ENCODE data around the gene RPS14. TPM values are rescaled to one million over a fixed set of nuclear protein-coding genes. Genes with fewer than 3 reads are reported as not detected.
A peak's percentile ranks its signal among the peaks of the same experiment; 100 is the strongest.

Gene RPS14
- 7,694 TPM for polyA plus RNA-seq

- no peaks in the 10 kb centered on the region for H3K36me3 Mint-ChIP-seq
- H3K27ac Mint-ChIP-seq: peak within 1 kb of the TSS; percentile 96 to 100 (median 99)
- no peaks in the 10 kb centered on the region for H3K9me3 Mint-ChIP-seq
- peaks cover 12 to 24% (median 16%) of the 10 kb centered on the region in 3 donors for H3K4me1 Mint-ChIP-seq
- H3K4me3 Mint-ChIP-seq: peak within 1 kb of the TSS; percentile 95 to 99 (median 98)
- no peaks in the 10 kb centered on the region for H3K27me3 Mint-ChIP-seq
Measured at GRCh38 chr5:150449517-150450339, at the start of gene RPS14. Gene RPS14 (minus strand): TSS chr5:150449739. CDS start chr5:150447733, 2,006 bp downstream.

GRCh38 chr5:150498971-150499370 lies 49.4 kb upstream of the RPS14 start:
- H3K4me3 Mint-ChIP-seq: peak overlapping the region in 1 of 4 donors; percentile 17
- peaks cover 6% of the 10 kb centered on the region for H3K36me3 Mint-ChIP-seq
- no peak overlapping the region for H3K27ac Mint-ChIP-seq
- peaks cover 2 to 11% (median 8%) of the 10 kb centered on the region in 3 donors for H3K4me1 Mint-ChIP-seq
- no peaks in the 10 kb centered on the region for H3K27me3 Mint-ChIP-seq
- H3K9me3 Mint-ChIP-seq: no peaks in the 10 kb centered on the region

- Mint-ChIP-seq H3K27me3 (no peaks in the 10 kb centered on the region), H3K27ac (peak overlapping the region in 1 of 3 donors; percentile 63), H3K4me1 (peaks cover 2 to 11% (median 8%) of the 10 kb centered on the region in 3 donors), H3K9me3 (no peaks in the 10 kb centered on the region), H3K4me3 (no peak overlapping the region), H3K36me3 (peaks cover 6% of the 10 kb centered on the region)
Measured at GRCh38 chr5:150498501-150498900, 49.0 kb upstream of the RPS14 start.

DNA sequence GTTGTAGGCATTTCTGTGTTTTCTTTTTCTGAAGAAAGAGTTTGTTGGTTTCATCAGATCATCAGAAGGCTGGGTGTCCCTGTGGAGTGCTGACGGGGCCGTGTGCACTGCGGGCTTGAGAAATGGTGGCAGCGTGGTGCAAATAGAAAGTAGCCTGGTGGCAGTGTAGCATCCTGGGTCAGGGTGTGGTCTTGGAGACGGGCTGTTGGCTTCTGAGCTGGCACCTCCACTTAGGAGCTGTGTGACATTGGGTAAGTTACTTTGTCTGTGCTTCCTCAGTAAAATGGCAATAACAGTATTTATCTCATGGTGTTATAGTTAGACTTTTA lies 48.4 kb upstream of the RPS14 start:
- peaks cover 2 to 11% (median 8%) of the 10 kb centered on the region in 3 donors for H3K4me1 Mint-ChIP-seq
- no peaks in the 10 kb centered on the region for H3K27me3 Mint-ChIP-seq
- no peaks in the 10 kb centered on the region for H3K9me3 Mint-ChIP-seq
- no peak overlapping the region for H3K4me3 Mint-ChIP-seq
- H3K36me3 Mint-ChIP-seq: peaks cover 6% of the 10 kb centered on the region
- peak overlapping the region in 1 of 3 donors; percentile 63 for H3K27ac Mint-ChIP-seq

GRCh38 chr5:150497274-150497988 lies 47.9 kb upstream of the RPS14 start:
- H3K27me3 Mint-ChIP-seq: no peaks in the 10 kb centered on the region
- H3K4me3 Mint-ChIP-seq: no peak overlapping the region
- no peak overlapping the region for H3K27ac Mint-ChIP-seq
- H3K36me3 Mint-ChIP-seq: peaks cover 6% of the 10 kb centered on the region
- H3K4me1 Mint-ChIP-seq: peaks cover 2 to 11% (median 8%) of the 10 kb centered on the region in 3 donors
- H3K9me3 Mint-ChIP-seq: no peaks in the 10 kb centered on the region

- H3K9me3 Mint-ChIP-seq: no peaks in the 10 kb centered on the region
- H3K36me3 Mint-ChIP-seq: peaks cover 6% of the 10 kb centered on the region
- H3K4me1 Mint-ChIP-seq: peaks cover 3 to 11% (median 10%) of the 10 kb centered on the region in 3 donors
- H3K27me3 Mint-ChIP-seq: no peaks in the 10 kb centered on the region
- H3K4me3 Mint-ChIP-seq: no peak overlapping the region
- H3K27ac Mint-ChIP-seq: no peak overlapping the region
Measured at GRCh38 chr5:150496534-150496933, 47.0 kb upstream of the RPS14 start.

GRCh38 chr5:150496098-150496497 lies 46.6 kb upstream of the RPS14 start:
- no peak overlapping the region for H3K4me3 Mint-ChIP-seq

GRCh38 chr5:150492621-150493020 lies 43.1 kb upstream of the RPS14 start:
- no peaks in the 10 kb centered on the region for H3K9me3 Mint-ChIP-seq
- no peak overlapping the region for H3K4me3 Mint-ChIP-seq
- H3K4me1 Mint-ChIP-seq: peaks cover 35 to 41% (median 36%) of the 10 kb centered on the region in 3 donors
- H3K27me3 Mint-ChIP-seq: no peaks in the 10 kb centered on the region
- peaks cover 6% of the 10 kb centered on the region for H3K36me3 Mint-ChIP-seq
- H3K27ac Mint-ChIP-seq: peak overlapping the region in 1 of 3 donors; percentile 1

More at GRCh38 chr5:150496098-150496497, 46.6 kb upstream of the RPS14 start:
- Mint-ChIP-seq H3K9me3 (no peaks in the 10 kb centered on the region), H3K27ac (no peak overlapping the region), H3K4me1 (peaks cover 7 to 14% (median 13%) of the 10 kb centered on the region in 3 donors), H3K27me3 (no peaks in the 10 kb centered on the region), H3K36me3 (peaks cover 6% of the 10 kb centered on the region)

DNA sequence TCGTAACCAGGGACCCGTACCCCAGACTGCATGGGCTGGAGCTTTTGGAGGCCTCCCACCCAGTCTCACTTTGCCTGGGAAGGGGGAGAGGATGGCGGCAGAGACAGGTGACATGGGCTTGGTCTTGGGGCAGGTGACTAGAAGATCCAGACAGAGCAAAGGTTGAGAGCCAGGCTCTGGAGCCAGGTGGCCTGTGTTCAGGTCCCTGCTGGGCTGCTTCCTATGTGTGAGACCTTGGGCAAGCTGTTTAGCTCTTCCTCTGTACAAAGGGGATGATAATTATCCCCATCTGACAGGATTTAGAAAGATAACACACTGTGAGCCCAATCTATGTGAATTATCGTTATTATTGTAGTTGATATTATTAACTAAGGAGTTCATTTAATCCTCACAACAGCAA lies 42.3 kb upstream of the RPS14 start:
- H3K9me3 Mint-ChIP-seq: no peaks in the 10 kb centered on the region
- no peak overlapping the region for H3K4me3 Mint-ChIP-seq
- H3K4me1 Mint-ChIP-seq: peaks cover 42 to 47% (median 43%) of the 10 kb centered on the region in 3 donors
- no peaks in the 10 kb centered on the region for H3K27me3 Mint-ChIP-seq
- H3K36me3 Mint-ChIP-seq: peaks cover 6% of the 10 kb centered on the region
- H3K27ac Mint-ChIP-seq: peak overlapping the region in 1 of 3 donors; percentile 1

DNA sequence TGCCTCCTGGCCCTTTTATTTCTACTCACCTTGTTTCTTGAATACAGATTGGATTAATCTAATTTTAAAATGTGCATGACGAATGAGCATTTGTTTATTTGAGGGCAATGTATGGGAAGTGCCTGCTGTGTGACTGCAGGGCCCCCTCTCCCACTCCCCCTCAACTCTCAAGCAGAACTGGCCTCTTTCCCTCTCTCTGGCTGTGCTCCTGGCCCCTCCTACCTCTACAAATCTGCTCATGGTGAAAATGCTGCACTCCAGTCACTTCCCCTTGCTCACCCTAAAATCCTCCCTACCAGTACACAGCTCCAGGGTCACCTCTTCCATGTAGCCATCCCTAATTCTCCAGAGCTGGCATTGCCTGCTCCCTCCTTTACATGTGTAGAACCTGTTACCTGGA lies 41.2 kb upstream of the RPS14 start:
- H3K27ac Mint-ChIP-seq: peak overlapping the region; percentile 37 to 90 (median 68)
- H3K4me1 Mint-ChIP-seq: peaks cover 42 to 46% (median 42%) of the 10 kb centered on the region in 3 donors
- H3K27me3 Mint-ChIP-seq: no peaks in the 10 kb centered on the region
- H3K36me3 Mint-ChIP-seq: no peaks in the 10 kb centered on the region
- peak overlapping the region in 3 of 4 donors; percentile 66 to 74 (median 70) for H3K4me3 Mint-ChIP-seq
- no peaks in the 10 kb centered on the region for H3K9me3 Mint-ChIP-seq

DNA sequence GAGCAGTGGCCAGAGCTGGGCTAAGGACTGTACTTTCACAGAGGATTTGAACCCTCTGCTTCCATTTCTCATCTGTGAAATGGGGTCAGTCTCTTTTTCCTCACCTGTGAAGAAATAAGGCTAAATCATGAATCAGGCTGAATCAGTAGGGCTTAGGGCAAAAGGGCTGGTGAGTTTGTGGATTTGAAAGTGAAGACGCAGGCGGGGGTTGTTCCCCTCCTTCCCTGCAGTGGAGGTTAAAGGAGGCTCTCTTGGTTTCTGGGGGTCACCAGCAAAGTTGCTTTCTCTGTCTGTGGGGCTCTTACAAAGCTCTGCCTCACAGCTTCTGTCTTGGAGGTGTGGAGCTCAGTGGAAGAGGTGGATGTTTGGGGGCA lies 40.7 kb upstream of the RPS14 start:
- H3K4me3 Mint-ChIP-seq: peak overlapping the region in 3 of 4 donors; percentile 70 to 89 (median 74)
- peak overlapping the region; percentile 9 to 90 (median 79) for H3K27ac Mint-ChIP-seq
- no peaks in the 10 kb centered on the region for H3K36me3 Mint-ChIP-seq
- no peaks in the 10 kb centered on the region for H3K27me3 Mint-ChIP-seq
- H3K9me3 Mint-ChIP-seq: no peaks in the 10 kb centered on the region
- H3K4me1 Mint-ChIP-seq: peaks cover 42 to 46% (median 42%) of the 10 kb centered on the region in 3 donors

DNA sequence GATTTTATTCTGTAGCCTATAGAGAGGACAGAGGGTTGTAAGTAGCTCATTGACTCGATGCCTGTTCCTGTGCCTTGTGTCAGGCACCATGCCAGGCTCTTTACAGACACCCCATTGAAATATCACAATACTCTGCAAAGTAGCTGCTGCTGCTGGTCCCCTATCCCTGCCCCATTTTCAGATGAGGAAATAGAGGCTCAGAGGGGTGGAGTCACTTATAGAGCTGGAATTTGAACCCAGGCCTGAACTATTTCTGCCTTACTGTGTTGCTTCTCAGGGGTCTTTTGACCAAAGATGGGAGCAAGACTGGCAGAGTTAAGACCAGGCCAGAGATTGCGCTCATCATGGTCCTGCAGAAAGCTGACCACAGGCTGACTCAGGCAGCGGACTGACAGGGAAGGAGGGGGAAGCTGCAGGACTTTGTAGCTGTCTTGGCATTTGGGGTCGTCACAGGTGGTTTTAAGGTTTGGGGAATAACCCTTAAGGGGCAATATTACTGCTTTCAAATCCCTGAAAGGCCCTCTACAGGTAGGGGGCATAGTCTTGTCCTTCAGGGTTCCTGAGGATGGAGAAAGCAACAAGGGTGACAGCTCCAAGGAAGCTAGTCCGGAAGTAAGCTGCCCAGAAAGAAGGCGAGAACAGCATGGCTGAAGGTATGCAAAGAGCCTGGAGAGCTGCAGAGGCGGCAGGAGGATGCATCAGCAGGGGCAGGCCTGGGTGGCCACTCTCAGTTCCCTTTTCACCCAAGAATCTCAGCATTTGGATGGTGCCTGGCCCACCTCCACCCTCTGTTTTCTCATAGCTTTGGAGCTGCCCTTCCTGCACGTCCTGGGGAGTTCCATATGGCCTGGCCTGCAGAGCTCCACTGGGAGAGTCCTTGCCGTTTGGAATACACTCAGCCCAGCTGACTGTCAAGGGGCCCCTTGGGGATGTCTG lies 40.1 kb upstream of the RPS14 start:
- Mint-ChIP-seq H3K4me1 (peaks cover 42 to 48% (median 45%) of the 10 kb centered on the region in 3 donors), H3K27me3 (no peaks in the 10 kb centered on the region), H3K4me3 (peak overlapping the region in 3 of 4 donors; percentile 86 to 89 (median 88)), H3K36me3 (no peaks in the 10 kb centered on the region), H3K9me3 (no peaks in the 10 kb centered on the region), H3K27ac (peak overlapping the region; percentile 9 to 90 (median 79))

- Mint-ChIP-seq H3K4me3 (peak overlapping the region in 3 of 4 donors; percentile 78 to 88 (median 86)), H3K27me3 (no peaks in the 10 kb centered on the region), H3K4me1 (peaks cover 42 to 48% (median 45%) of the 10 kb centered on the region in 3 donors), H3K27ac (peak overlapping the region; percentile 79 to 97 (median 90)), H3K36me3 (no peaks in the 10 kb centered on the region), H3K9me3 (no peaks in the 10 kb centered on the region)
Measured at GRCh38 chr5:150488519-150489359, 39.2 kb upstream of the RPS14 start.
